ENCODE results near the gene KIF1C. TPM values are rescaled to one million over a fixed set of nuclear protein-coding genes. Genes with fewer than 3 reads are reported as not detected.

The KIF1C gene
- total RNA-seq, 1 donor from 2014 or later = 52.9 TPM

DNA sequence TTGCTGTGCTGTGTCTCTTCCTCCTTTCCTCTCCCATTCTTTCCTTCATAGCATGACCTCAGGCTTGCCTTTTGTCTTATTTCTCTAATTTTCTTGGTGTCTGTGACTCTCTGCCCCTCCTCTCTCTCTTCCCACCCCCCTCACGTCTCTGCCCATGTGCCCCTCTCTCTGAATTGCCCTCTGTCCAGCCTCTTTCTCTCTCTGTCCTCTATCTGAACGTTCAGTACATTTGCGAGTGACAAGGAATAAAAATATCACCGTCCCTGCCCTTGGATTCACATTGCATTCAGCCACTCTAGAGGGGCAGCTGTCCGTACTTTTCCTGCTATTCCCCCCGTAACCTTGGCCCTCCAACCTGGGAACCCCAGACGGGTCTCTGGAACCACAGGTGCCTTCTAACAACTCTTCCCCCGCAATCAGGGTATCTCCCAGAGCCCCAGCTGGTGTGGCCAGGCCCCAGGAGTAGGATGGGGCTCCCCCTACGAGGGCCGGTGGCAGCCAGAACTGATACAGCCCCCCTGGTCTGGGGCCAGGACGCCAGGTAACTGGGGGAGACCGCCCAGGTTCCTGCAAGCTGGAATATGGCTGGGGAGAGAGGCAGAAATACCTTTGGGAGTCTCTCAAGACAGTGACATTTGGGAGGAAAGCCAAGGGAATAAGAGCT lies 1.8 kb downstream of the KIF1C start:
- intact Hi-C loops (cut with micrococcal nuclease) = loop anchor here (1.0 to 5.0 kb wide), 2 partner anchors 32 to 193 kb away; partner anchors contain the start of gene ZNF594

GRCh38 chr17:5000237-5000639 lies 2.5 kb downstream of the KIF1C start:
- intact Hi-C loops (cut with micrococcal nuclease) = no loop called here

DNA sequence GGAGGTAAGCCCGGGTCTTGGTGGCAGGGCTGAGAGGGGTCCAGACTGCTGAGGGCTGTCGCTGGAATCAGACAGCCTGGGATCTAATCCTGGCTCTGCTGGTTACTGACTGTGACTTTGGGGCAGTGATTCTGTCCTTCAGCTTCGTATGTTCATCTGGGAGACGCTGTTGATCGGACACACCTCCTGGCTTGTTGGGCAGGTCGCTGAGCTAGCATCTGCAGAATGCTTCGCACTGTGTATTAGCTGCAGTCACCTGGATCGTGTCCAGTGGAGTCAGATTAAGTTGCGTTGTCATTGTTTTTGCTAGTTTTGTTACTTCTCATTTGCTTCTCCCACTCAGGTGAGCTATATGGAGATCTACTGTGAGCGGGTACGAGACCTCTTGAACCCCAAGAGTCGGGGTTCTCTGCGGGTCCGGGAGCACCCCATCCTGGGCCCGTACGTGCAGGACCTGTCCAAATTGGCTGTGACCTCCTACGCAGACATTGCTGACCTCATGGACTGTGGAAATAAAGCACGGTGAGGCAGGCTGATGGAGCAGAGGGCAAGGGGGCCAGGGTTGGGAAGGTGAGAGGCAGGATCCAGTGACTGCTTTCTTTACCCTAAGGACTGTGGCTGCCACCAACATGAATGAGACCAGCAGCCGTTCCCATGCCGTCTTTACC lies 4.5 kb downstream of the KIF1C start:
- intact Hi-C loops (cut with micrococcal nuclease) = no loop called here

DNA sequence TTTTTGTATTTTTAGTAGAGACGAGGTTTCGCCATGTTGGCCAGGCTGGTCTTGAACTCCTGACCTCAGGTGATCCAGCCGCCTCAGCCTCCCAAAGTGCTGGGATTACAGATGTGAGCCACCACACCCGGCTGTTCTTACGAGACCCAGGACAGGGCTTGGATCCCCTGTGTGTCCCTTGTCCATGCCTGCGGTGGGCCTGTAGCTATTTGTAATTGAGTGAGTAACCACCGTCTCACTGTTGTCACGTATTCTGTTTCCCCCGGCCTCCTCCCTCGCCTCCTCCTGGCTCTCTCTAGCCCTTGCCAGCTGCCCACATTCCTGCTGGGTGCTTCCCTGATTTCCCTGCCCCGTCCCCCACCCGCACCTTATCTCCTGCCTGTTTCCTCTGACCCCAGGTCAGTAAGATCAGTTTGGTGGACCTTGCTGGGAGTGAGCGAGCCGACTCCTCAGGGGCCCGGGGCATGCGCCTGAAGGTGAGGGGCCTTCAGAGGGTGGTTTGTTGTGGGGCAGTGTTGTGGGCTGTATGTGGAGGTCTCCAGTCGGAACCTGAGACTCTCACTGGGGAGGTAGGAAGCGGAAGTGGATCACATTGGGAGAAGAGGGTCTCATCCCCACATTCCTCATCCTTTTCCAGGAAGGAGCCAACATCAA lies 5.6 kb downstream of the KIF1C start:
- intact Hi-C loops (cut with micrococcal nuclease) = no loop called here

DNA sequence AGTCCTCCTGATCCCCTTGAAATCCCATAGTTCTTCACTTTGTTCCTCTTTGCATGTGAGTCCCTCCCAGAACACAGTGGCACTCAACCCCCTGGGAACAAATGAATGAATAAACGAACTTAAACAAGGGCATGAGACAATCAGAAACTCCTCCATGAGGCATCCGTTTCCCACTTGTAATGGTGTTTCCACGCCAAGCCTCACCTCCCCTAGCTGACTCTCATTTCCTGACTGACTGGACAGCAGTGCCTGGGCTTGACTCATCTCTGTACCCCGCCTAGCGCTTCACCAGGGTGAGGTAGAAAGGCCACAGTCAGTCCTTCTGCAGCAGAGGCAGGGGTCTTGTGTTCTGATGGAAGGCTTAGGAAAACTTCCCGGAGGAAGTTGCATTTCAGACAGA lies 14.2 kb downstream of the KIF1C start:
- intact Hi-C loops (cut with micrococcal nuclease) = no loop called here

DNA sequence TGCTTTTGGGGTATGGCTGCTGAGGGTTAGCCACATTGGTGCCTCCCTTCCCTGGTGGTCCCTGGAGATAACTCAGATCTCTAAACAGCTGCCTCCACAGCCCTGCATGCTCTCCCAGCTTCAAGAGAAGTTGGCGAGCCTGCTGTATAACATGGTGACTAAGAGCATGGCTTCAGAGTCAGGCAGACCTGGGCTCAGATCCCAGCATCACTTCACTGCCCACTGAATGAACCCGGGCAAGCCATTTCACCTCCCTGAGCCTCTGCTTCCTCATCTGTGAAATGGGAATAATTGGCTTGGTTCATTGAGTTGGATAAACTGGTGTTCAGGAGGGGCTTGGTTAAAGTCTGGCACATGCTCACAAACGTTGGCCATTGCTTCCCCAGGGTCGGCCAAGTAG lies 16.6 kb downstream of the KIF1C start:
- intact Hi-C loops (cut with micrococcal nuclease) = no loop called here

DNA sequence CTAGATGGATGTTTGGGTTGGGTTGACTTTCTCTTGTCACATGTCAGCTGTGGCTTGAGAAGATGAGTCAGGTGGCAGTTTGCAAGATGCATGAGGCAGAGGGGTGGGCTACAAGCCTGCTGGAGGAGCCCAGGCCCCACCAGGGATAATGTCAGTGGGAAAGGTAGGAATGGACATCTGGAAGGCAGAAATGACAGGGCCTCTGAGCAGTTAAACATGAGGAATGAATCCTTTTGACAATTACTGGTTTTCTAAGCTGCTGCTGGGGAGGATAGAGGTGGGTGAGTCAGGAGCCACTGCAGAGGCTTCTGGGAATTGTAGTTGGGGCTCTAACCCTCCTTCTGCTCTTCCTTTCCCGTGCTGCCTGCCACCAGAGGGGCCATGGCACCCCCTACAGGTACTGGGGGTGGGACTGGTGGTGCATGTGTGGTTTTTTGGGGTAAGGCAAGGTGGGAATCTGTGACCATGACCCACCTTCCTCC lies 21.8 kb downstream of the KIF1C start:
- intact Hi-C loops (cut with micrococcal nuclease) = no loop called here

- intact Hi-C loops (cut with micrococcal nuclease) = no loop called here
These were observed 22.8 kb downstream of the KIF1C start for GRCh38 chr17:5020502-5021023.

DNA sequence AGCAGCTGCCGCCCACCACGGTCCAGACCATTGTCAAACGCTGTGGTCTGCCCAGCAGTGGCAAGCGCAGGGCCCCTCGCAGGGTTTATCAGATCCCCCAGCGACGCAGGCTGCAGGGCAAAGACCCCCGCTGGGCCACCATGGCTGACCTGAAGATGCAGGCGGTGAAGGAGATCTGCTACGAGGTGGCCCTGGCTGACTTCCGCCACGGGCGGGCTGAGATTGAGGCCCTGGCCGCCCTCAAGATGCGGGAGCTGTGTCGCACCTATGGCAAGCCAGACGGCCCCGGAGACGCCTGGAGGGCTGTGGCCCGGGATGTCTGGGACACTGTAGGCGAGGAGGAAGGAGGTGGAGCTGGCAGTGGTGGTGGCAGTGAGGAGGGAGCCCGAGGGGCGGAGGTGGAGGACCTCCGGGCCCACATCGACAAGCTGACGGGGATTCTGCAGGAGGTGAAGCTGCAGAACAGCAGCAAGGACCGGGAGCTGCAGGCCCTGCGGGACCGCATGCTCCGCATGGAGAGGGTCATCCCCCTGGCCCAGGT lies 24.5 kb downstream of the KIF1C start:
- intact Hi-C loops (cut with micrococcal nuclease) = no loop called here

- intact Hi-C loops (cut with micrococcal nuclease) = no loop called here
These were observed 25.9 kb downstream of the KIF1C start for GRCh38 chr17:5023588-5024147.

DNA sequence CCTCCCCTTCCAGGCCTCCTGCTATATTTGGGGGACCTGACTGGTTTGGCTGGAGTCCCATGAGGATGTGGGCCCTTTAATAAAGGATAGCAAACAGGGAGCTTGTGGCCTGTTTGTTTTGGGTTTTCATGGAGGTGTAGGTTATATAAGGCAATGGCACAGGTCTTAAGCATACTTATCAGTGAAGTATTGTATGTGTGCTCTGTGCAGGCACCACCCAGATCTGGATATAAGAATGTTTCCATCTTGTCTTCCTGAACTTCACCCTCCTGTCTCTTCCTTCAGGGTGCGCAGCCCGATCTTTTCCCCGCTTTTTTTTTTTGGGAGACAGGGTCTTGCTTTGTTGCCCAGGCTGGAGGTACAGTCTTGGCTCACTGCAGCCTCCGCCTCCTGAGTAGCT lies 26.9 kb downstream of the KIF1C start:
- intact Hi-C loops (cut with micrococcal nuclease) = no loop called here

- intact Hi-C loops (cut with micrococcal nuclease) = no loop called here
These were observed 29.5 kb downstream of the KIF1C start for GRCh38 chr17:5027299-5027698.

DNA sequence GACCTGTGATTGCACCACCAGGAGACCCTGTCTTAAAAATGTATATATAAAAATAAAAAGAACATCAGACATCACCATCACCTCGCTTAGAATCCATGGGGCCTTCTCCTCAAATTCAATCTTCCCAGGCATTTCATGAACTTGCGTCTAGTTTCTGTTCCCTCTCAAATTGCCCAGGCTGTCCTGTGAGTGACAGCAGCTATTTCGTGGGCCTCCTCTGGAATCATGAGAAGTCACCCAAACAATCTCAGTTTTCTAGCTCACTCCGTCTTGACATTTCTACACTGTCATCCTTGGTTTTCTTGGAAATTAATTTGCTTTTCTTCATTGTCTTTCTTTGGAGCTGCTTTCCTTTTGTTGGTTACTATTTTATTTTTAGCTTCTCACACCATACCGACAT lies 30.2 kb downstream of the KIF1C start:
- intact Hi-C loops (cut with micrococcal nuclease) = no loop called here

GRCh38 chr17:5030168-5030567 lies 32.4 kb downstream of the KIF1C start:
- intact Hi-C loops (cut with micrococcal nuclease) = loop anchor here (1.0 kb wide), 1 partner anchor 81 kb away; the partner anchor contains the start of gene ZNF232

- intact Hi-C loops (cut with micrococcal nuclease) = loop anchor here (1.0 kb wide), 8 partner anchors 11 to 84 kb away; partner anchors contain the start of genes SPAG7 and ZFP3
These were observed 33.8 kb downstream of the KIF1C start for GRCh38 chr17:5031365-5032082.

DNA sequence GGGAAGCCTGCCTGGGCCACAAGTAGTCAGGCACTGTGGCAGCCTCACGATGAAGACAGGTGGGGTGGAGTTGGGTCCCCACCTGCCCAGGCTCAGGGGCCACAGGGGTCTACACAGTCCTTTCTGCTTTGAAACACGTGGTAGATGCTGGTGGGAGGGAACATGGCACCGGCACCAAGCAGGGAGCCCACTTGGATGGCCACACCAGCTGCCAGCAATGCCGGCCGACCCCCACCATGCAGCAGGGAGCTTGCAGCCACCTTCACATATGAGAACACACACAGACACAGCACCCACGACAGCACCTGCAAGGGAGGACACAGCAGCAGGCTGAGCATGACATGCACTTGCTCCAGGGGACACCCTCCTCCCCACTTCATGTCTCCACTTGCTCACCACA lies 35.1 kb downstream of the KIF1C start:
- intact Hi-C loops (cut with micrococcal nuclease) = no loop called here

DNA sequence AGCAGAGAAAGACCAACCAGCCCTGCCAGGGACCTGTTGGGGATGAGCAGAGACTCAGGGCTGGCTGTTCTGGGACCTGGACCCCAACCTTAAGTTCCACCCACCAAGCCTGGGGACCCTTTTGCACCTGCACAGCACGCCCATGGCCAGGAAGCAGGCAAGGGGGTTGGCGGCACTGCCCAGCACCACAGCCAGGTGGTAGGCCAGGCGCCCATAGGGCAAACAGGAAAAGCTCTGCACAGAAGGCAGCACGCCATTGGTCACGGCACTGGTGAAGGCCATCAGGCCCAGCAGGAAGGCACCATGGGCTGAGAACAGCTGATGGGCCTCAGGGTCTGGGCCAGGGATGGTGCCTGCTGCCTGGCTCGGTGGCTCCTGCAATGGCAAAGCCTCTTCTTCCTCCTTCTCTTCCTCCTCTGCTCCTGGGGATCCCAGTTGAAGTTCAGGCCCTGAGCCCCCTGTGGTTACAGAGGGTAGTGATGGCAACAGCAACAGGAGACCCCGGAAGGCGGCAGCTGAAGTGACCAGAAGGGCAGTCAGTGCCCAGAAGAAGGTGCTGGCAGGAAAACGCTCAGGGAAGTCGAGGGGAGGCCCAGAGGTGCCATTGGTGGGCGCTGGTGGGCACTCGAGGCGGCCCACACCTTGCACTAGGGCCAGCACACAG lies 35.7 kb downstream of the KIF1C start:
- intact Hi-C loops (cut with micrococcal nuclease) = no loop called here

GRCh38 chr17:5034063-5034462 lies 36.3 kb downstream of the KIF1C start:
- intact Hi-C loops (cut with micrococcal nuclease) = no loop called here

DNA sequence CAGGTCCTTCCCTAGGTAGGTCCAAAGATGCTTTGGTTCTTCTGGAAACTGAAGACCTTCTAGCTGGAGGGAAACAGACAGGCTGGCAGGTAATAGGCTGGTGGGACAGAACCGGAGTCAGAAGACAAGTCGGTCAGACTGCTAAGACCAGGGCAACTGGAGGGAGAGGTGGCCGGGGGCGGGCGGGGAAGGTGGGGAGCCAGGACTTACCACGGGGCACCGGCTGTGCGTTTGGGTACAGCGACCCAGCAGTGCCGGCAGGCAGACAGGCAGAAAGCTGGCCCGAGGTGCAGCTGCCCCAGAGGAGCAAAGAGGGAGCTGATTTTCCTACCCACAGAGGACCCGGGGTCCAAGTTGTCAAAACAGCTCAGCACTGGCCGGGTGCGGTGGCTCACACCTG lies 36.9 kb downstream of the KIF1C start:
- intact Hi-C loops (cut with micrococcal nuclease) = no loop called here

GRCh38 chr17:5035315-5035714 lies 37.6 kb downstream of the KIF1C start, which contains the start of gene SLC52A1:
TSS of gene SLC52A1 (minus strand) at chr17:5035426. CDS start at chr17:5034606, 820 bp downstream.
- intact Hi-C loops (cut with micrococcal nuclease) = no loop called here

Measured in T-helper 1 cell treated with Interleukin-12 subunit alpha and Interleukin-12 subunit beta and Interleukin-4 antibody, amounts not matched to agents 30 ng/mL and 1 ng/mL, for 36 hours (primary cell).